Esophagus squamous epithelium (tissue), 4 donors: Measurements from ENCODE around the gene PFKL.

ENCODE experiments used
- CTCF ChIP-seq, 6 experiments: fragments of 450-650 bp in 4 of 6; fragments of 200-600 bp in 2 of 6; sonication (generic) in 2 of 6; IDR thresholded peaks; one replicate each; pipeline ENCODE4 v1.5.1; 2016 to 2019; ENCODE audit warnings: antibody characterized with exemption in 6 of 6, mild to moderate bottlenecking in 4 of 6, moderate library complexity in 4 of 6
- POLR2A ChIP-seq, 4 donors: fragments of 450-650 bp; IDR thresholded peaks; one replicate each; pipeline ENCODE4 v1.6.1; 2017; ENCODE audit warnings: antibody characterized with exemption in 4 of 4, mild to moderate bottlenecking in 4 of 4, moderate library complexity in 3 of 4

GRCh38 chr21:44286086-44286715, 13.7 kb upstream of the PFKL start:
- TF ChIP-seq POLR2A (IDR thresholded peaks at IDR 0.05) (no peak), CTCF (IDR thresholded peaks at IDR 0.05) (no peak)
